ENCODE measurements around the gene FRMPD1.

FRMPD1 gene

GRCh38 chr9:37635808-37636207, 14.9 kb upstream of the FRMPD1 start:
- DNase-seq (ENCODE audit: low read depth), result no peak

- no peak for DNase-seq (ENCODE audit: low read depth)
These were observed 14.0 kb upstream of the FRMPD1 start for GRCh38 chr9:37636511-37637448.

DNA sequence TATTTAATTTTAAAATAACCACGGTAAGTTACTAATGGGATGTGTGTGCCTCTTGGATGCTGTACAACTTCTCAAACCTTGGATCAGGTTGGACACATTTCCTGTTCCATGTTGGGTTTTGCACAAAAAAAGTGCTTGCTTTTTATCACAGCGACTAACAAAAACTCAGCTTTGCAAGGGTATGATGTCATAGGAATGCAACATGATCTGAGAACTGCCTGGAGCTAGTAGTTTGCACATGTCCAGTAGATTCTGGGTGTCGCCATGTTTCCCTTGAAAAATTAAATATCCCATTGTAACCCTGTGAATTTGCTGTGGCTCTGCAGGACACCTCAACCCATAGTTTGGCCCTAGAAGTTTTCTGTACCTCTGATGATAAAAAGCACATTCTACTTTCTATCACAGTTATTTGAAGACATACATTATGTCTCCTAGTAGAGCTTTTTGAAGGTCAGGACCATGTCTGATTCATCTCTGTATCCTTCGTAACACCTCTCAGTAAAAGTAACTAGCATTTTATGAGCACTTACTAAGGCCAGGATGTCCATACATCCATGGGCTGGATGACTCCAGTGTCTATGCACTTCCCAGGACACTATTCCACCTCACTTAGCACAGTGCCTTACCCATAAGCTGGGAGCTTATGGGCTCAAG, 11.5 kb upstream of the FRMPD1 start:
- DNase-seq (ENCODE audit: low read depth), result no peak

GRCh38 chr9:37639841-37640240, 10.9 kb upstream of the FRMPD1 start:
- DNase-seq (ENCODE audit: low read depth), result no peak

DNA sequence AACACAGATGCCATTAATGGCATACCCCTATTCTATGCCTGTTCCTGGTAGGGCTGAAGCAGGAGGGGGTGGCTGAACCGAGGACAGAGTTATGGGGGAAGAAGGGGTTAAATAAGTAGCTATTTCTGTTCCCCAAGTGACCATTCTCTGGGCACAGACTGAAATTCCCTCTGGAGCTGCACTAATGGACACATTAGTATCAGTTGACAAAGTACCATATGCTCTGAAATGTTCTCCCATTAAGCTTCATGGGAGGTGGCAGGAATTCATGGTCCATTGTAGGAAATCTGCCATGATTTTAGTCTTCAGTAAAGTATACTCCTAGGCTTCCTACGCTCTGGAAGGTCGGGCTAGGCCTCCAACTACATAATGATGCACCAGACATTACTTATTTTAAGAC, 10.5 kb upstream of the FRMPD1 start:
- no peak for DNase-seq (ENCODE audit: low read depth)

GRCh38 chr9:37641331-37641730, 9.4 kb upstream of the FRMPD1 start:
- DNase-seq (ENCODE audit: low read depth), result no peak

DNA sequence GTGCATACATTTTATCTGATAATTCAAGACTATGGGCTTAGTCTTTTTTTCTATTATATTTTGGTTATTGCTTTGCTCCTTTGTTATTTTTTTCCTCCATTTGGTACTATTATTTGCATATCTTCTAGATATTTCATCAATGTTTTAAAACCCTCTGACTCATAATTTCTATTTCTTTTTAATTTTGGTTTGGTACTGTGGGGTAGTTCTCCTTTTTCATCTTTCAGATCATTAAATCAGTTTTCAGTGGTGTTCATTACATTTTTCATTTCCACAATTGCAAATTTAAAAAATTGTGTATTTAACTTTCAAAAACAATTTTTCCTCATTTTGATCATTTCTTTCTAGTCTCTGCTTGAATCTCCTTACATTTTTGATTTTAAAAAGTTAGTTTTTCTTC, 7.5 kb upstream of the FRMPD1 start:
- no peak for DNase-seq (ENCODE audit: low read depth)

DNA sequence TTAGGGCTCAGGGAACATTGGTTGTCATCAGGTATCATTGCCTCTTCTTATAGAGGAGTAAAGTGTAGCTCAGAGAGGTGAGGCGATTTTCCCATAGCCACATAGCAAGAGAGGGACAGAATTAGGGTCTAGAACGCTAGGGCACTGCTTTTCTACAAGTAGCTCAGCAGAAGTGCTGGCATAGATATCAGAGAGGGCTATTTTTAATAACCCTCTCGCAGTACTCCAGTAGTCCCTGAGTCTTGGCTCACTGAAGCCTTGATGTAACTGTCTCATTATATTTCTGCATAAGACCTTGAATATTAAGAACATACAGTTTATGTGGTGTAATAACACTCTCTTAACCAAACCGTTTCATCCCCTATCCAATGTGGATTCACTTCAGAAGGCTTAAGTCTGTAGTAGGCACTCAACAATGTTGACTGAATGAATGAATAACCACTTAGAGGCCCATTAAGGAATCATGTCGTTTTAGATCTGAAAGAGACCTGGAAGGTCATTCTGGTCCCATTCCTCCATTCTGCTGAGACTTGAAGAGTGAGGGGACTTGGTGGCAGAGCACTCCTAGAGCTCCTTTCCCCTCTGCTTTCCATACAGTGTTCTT, 4.7 kb upstream of the FRMPD1 start:
- DNase-seq (ENCODE audit: low read depth), result no peak

DNA sequence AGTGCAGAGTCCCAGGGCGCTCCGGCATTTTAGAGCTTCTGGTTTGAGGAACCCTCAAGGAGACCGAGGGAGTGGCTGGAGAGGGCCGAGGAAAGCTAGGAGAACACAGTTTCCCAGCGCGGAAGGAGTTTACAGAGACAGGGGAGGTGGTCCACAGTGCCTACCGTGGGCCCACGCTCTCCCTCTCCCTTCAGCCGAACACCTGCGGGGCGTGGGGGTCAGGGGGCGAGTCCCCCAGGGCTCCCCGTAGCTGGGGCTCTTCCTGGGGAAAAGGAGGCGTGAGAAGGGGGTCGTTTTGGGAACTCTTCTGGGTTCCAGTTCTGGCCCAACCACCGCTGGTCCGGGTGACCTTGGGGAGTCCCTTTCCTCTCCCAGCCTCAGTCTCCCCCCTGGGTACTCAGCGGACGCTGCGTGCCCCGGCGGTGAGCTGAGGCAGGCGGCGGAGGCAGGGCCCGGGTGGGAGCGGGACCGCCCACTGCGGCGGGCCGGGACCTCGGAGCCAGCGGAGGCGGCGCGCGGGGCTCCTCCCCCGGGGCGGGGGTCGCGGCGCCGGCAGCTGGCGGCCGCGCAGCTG, 368 bp upstream of the FRMPD1 start:
- no peak for DNase-seq (ENCODE audit: low read depth)

- DNase-seq (ENCODE audit: low read depth), result no peak
These were observed 1.5 kb downstream of the FRMPD1 start for GRCh38 chr9:37652261-37652660.

DNA sequence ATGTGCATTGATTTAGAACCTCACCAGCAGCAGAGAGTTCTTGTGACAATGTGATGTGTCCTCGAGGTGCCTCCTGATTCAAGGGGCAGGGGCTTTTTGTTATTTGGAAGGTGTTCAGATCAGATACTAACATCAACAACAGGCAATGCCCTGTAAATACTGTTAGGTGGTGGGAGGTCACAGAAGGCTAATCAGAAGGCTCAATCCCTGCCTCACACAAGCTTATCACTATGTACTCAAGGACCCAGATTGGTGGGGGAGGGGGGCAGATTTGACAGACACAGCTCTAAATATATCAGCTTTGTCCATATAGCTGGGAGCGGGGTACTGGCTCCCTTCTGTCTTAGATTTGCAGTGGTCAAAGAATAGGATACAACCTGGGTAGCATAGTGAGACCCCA, 2.6 kb downstream of the FRMPD1 start:
- DNase-seq (ENCODE audit: low read depth), result no peak

GRCh38 chr9:37656936-37657335, 6.2 kb downstream of the FRMPD1 start:
- DNase-seq (ENCODE audit: low read depth), result no peak

GRCh38 chr9:37660691-37661090, 9.9 kb downstream of the FRMPD1 start:
- no peak for DNase-seq (ENCODE audit: low read depth)

DNA sequence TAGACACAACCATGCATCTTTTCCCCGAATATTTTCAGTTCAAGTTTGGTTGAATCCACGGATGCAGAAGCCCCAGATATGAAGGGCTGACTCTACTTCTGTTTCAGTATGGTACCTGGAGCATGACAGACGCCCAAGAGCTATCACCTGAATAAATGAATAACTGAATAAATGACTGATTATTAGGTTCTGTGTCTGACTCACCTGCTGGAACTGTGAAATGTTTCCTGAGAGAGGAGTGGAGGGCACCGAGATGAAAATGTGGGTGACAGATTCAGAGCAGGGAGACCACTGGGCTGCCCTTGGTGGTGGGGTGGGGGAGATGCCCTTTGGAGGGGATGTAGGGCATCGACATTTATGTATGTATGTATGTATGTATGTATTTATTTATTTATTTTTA, 13.2 kb downstream of the FRMPD1 start:
- DNase-seq (ENCODE audit: low read depth), result no peak

DNA sequence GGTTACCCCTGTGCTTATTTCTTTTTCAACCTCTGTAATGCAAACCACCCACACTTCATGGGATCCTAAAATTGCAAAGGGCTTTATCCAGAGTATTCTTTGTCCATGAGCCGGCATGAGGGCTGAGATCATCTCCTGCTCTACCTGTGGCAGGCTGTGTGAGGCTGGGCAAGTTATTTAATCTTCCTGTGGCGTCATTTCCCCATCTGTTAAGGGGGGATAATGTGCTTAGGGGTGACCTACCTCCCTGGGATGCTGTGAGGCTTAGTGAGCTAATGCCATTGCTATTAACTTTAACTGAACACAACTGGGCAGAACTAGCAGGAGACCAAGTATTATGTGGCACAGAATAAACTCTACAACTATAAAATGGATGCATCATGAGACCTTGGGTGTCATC, 17.0 kb downstream of the FRMPD1 start:
- no peak for DNase-seq (ENCODE audit: low read depth)

GRCh38 chr9:37668116-37668601, 17.4 kb downstream of the FRMPD1 start:
- DNase-seq (ENCODE audit: low read depth), result no peak

DNA sequence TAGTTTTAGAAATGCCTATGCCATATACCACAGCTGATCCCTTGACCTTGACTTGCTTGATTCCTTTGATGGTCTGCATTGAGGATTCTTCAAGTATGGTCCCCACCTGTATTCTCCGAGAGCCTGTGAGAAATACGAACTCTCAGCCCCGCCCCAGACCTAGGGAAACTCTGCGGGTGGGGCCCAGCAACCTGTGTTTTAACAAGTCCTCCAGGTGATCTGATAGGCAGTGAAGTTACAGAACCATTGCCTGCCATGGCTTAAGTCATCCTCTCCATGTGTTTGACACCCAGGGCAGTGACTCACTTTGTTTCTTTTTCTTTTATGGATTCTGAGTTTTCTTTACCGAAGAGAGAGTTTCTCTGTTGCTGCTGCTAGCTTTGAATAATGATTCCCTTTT, 18.5 kb downstream of the FRMPD1 start:
- no peak for DNase-seq (ENCODE audit: low read depth)

- no peak for DNase-seq (ENCODE audit: low read depth)
These were observed 24.9 kb downstream of the FRMPD1 start for GRCh38 chr9:37675661-37676060.

GRCh38 chr9:37676411-37676830, 25.7 kb downstream of the FRMPD1 start:
- no peak for DNase-seq (ENCODE audit: low read depth)

GRCh38 chr9:37677435-37677834, 26.7 kb downstream of the FRMPD1 start:
- no peak for DNase-seq (ENCODE audit: low read depth)

- no peak for DNase-seq (ENCODE audit: low read depth)
These were observed 28.1 kb downstream of the FRMPD1 start for GRCh38 chr9:37678789-37679273.

- DNase-seq (ENCODE audit: low read depth), result no peak
These were observed 29.1 kb downstream of the FRMPD1 start for GRCh38 chr9:37679649-37680402.
